HepG2 (cell line): ENCODE measurements around the gene RITA1. TPM values are rescaled to one million over a fixed set of nuclear protein-coding genes. Genes with fewer than 3 reads are reported as not detected.

ENCODE experiments used
- ATAC-seq: fragments of 200-7000 bp; cut with Tn5 transposase; 3 replicates; pipeline ENCODE4 v1.9.1; 2020; ENCODE audit warnings: mild to moderate bottlenecking, moderate library complexity
- BruUV-seq: library from RNA; stranded (reverse); fragments of 400-500 nt; replicated peaks from 2 replicates; lab custom pipeline; 2021; lab: Mats Ljungman, UMichigan
- CTCF ChIA-PET: fragments of 300-600 bp; formaldehyde crosslinking; extraction: SDS; loops from one replicate; lab custom pipeline; 2021; ENCODE audit warnings: low total read pairs, inconsistent platforms, low intra/inter-chr PET ratio; lab: Yijun Ruan, JAX
- POLR2A ChIA-PET: fragments of 350-600 bp; sonication (Branson Sonifier 250); formaldehyde crosslinking; loops from one replicate; lab custom pipeline; 2020; ENCODE audit warnings: antibody characterized with exemption, inconsistent platforms; lab: Yijun Ruan, JAX
- DNase-seq: peaks from one replicate; pipeline ENCODE4 v3.0.0-alpha.2; 2015; ENCODE audit warnings: low spot score
- FAIRE-seq: peaks from 3 replicates; lab custom pipeline; 2011; peaks lifted over from hg19 to GRCh38; lab: Jason Lieb, UNC
- H2AFZ ChIP-seq: one replicate; pipeline ENCODE4 v1.6.1; 2011; ENCODE audit warnings: low read length, inconsistent platforms
- H3K27ac ChIP-seq: fragments of 300-600 bp; 3 replicates; pipeline ENCODE4 v1.8.0; 2011; ENCODE audit warnings: mixed run types, mild to moderate bottlenecking, mixed read lengths, low read length, inconsistent platforms; ENCODE audit not compliant: insufficient read depth; ENCODE audit errors: extremely low read length
- H3K27me3 ChIP-seq, 2 experiments: fragments of 200-600 bp in 1 of 2; 2 replicates in 1 of 2; 3 replicates in 1 of 2; pipeline versions ENCODE4 v1.6.0 to v1.8.0; 2011; ENCODE audit warnings: low read length in 2 of 2, mild to moderate bottlenecking in 2 of 2, moderate library complexity in 2 of 2, inconsistent platforms in 1 of 2; ENCODE audit not compliant: insufficient read depth in 2 of 2, control insufficient read depth in 1 of 2
- H3K36me3 ChIP-seq, 2 experiments: fragments of 200-600 bp in 1 of 2; replicated peaks in 1 of 2; 2 replicates in 1 of 2; 3 replicates in 1 of 2; pipeline versions ENCODE4 v1.5.1 to v1.8.0; 2011; ENCODE audit warnings: low read length in 2 of 2, inconsistent platforms in 1 of 2; ENCODE audit not compliant: insufficient read depth in 2 of 2, control insufficient read depth in 1 of 2
- H3K4me1 ChIP-seq: 2 replicates; pipeline ENCODE4 v1.5.1; 2012; ENCODE audit warnings: low read length, inconsistent platforms; ENCODE audit not compliant: insufficient read depth
- H3K4me2 ChIP-seq: 2 replicates; pipeline ENCODE4 v1.6.0; 2011; ENCODE audit warnings: low read depth, low read length, inconsistent platforms
- H3K4me3 ChIP-seq, 3 experiments: fragments of 200-600 bp in 1 of 3; sonication (generic), shearing (Covaris generic) in 1 of 3; replicated peaks in 1 of 3; 2 replicates each; pipeline ENCODE4 v1.5.1; 2011 to 2016; ENCODE audit warnings: low read length in 3 of 3, inconsistent platforms in 2 of 3, low read depth in 2 of 3, mild to moderate bottlenecking in 2 of 3, control low read depth in 1 of 3, mixed read lengths in 1 of 3; ENCODE audit not compliant: insufficient read depth in 1 of 3
- H3K79me2 ChIP-seq: one replicate; pipeline ENCODE4 v1.6.1; 2011; ENCODE audit warnings: low read length, inconsistent platforms; ENCODE audit not compliant: insufficient read depth
- H3K9ac ChIP-seq: 2 replicates; pipeline ENCODE4 v1.6.0; 2011; ENCODE audit warnings: mild to moderate bottlenecking, low read depth, low read length, inconsistent platforms; ENCODE audit not compliant: insufficient read depth
- H3K9me3 ChIP-seq: 2 replicates; pipeline ENCODE4 v1.5.1; 2012; ENCODE audit warnings: mild to moderate bottlenecking, low read length
- H4K20me1 ChIP-seq: 2 replicates; pipeline ENCODE4 v1.6.0; 2011; ENCODE audit warnings: inconsistent platforms, mild to moderate bottlenecking, low read length, moderate library complexity; ENCODE audit not compliant: insufficient read depth
- ADNP ChIP-seq: sonication (generic); formaldehyde crosslinking; IDR thresholded peaks from 2 replicates; pipeline ENCODE4 v1.4.0; 2020; ENCODE audit warnings: missing genetic modification reagents
- ARHGAP35 ChIP-seq: sonication (generic); formaldehyde crosslinking; IDR thresholded peaks from 2 replicates; pipeline ENCODE4 v1.9.0; 2022; ENCODE audit warnings: mild to moderate bottlenecking, inconsistent platforms, moderate library complexity, missing genetic modification reagents, borderline replicate concordance
- ESRRA ChIP-seq: sonication (generic); formaldehyde crosslinking; IDR thresholded peaks from 2 replicates; pipeline ENCODE4 v1.5.1; 2020; ENCODE audit warnings: mild to moderate bottlenecking, low read depth, missing genetic modification reagents
- FOXA3 ChIP-seq: IDR thresholded peaks from 2 replicates; pipeline ENCODE4 v1.6.1; 2016; ENCODE audit warnings: missing genetic modification reagents, missing compliant biosample characterization
- RCOR2 ChIP-seq: IDR thresholded peaks from 2 replicates; pipeline ENCODE4 v1.6.1; 2016; ENCODE audit warnings: missing biosample characterization, missing genetic modification reagents
- SNAI1 ChIP-seq: sonication (generic); formaldehyde crosslinking; IDR thresholded peaks from 2 replicates; pipeline ENCODE4 v1.5.0; 2020; ENCODE audit warnings: mild to moderate bottlenecking, missing genetic modification reagents, borderline replicate concordance
- ZNF24 ChIP-seq: fragments of 450-650 bp; IDR thresholded peaks from 2 replicates; pipeline ENCODE4 v1.6.1; 2017; ENCODE audit warnings: antibody characterized with exemption, mild to moderate bottlenecking
- ZNF333 ChIP-seq: sonication (generic); formaldehyde crosslinking; IDR thresholded peaks from 2 replicates; pipeline ENCODE4 v1.4.0; 2020; ENCODE audit warnings: mild to moderate bottlenecking, missing genetic modification reagents, borderline replicate concordance
- ZNF598 ChIP-seq: sonication (generic); formaldehyde crosslinking; IDR thresholded peaks from 2 replicates; pipeline ENCODE4 v1.5.1; 2020; ENCODE audit warnings: mild to moderate bottlenecking, missing genetic modification reagents, borderline replicate concordance
- WGBS: methylation state at CpG from one replicate; pipeline ENCODE4 v1.1.6; 2017; ENCODE audit warnings: low lambda C conversion rate; 5-methylcytosine and 5-hydroxymethylcytosine counted together
- in situ Hi-C: cut with HindIII; loops from 2 replicates; pipeline ENCODE4 v1.10.0; 2017; ENCODE audit warnings: low pct_unique_long_range_greater_than_20kb; ENCODE audit not compliant: extremely low pct_ligation_motif_present
- intact Hi-C: fragments of 100-400 bp; cut with micrococcal nuclease; formaldehyde crosslinking; loops from one replicate; pipeline ENCODE4 v1.10.0; 2022; ENCODE audit not compliant: unreplicated experiment
- polyA plus RNA-seq, 8 experiments: library from polyadenylated mRNA; depleted of rRNA in 3 of 8; stranded (reverse) in 7 of 8; unstranded in 1 of 8; fragments of >200 nt; fragmentation: Illumina TruSeq in 4 of 8; extraction: Trizol in 4 of 8; gene quantifications; 2 replicates each; pipeline versions ENCODE4 v1.2.1 to v1.2.3, GENCODE V29; 2011 to 2016; ENCODE audit warnings: low read depth in 4 of 8, missing spikeins in 1 of 8, mixed read lengths in 1 of 8; ENCODE audit not compliant: insufficient read depth in 1 of 8
- total RNA-seq, 5 experiments: library from RNA; depleted of rRNA; stranded (reverse); fragments of >200 nt; fragmentation: Illumina TruSeq; extraction: Trizol; gene quantifications; 2 replicates each; pipeline ENCODE4 v1.2.3, GENCODE V29; 2016; ENCODE audit warnings: low read depth in 1 of 5
- TF ChIP-seq, protein P1 (sequence below): sonication (generic); formaldehyde crosslinking; IDR thresholded peaks from 2 replicates; pipeline ENCODE4 v1.4.0; 2020; ENCODE audit warnings: mild to moderate bottlenecking, missing genetic modification reagents
- TF ChIP-seq, protein P2 (sequence below): IDR thresholded peaks from 2 replicates; pipeline ENCODE4 v1.6.1; 2016; ENCODE audit warnings: missing compliant biosample characterization, missing genetic modification reagents, borderline replicate concordance

The RITA1 gene
- total and polyA plus RNA-seq, 2 of the 13 experiments (the other 11 are each of a cell fraction or from before 2014, with no cell fraction given), result 12.4 to 28.9 TPM

DNA sequence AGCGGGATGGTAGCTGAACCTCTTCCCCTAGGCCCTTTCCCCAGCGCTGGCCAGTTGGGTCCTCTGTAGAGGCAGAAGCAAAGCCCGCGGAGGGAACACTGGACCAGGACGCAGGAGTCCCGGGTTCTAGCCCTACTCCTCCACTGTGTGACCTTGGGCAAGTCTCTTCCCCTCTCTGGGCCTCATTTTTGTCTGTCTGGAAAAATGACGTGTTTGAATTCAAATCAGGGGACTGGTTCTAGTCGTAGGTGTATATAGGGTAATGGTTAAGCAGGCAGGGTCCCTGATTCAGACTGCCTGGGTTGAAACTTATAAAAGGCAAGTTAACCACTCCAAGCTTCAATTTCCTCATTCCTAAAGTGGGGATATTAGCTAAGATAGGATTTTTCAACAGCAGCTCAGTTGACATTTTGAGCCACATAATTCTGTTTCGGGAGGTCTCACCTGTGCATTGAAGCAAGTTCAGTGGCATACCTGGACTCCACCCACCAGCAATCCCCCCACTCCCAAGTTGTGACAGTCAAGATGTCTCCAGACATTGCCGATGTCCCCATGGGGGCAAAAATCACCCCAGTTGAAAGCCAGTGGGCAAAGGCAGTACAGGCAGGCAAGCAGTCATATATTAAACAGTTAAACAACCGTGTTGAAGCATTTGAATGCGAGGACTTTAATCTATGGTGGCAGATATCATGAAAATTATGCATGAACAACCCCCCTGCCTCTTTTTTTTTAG is 36.6 kb downstream of the RITA1 start (continued):
- TF ChIP-seq ADNP (CRISPR knock-in tag), result peak; percentile 48; the same call in 1 of the 2 replicates

DNA sequence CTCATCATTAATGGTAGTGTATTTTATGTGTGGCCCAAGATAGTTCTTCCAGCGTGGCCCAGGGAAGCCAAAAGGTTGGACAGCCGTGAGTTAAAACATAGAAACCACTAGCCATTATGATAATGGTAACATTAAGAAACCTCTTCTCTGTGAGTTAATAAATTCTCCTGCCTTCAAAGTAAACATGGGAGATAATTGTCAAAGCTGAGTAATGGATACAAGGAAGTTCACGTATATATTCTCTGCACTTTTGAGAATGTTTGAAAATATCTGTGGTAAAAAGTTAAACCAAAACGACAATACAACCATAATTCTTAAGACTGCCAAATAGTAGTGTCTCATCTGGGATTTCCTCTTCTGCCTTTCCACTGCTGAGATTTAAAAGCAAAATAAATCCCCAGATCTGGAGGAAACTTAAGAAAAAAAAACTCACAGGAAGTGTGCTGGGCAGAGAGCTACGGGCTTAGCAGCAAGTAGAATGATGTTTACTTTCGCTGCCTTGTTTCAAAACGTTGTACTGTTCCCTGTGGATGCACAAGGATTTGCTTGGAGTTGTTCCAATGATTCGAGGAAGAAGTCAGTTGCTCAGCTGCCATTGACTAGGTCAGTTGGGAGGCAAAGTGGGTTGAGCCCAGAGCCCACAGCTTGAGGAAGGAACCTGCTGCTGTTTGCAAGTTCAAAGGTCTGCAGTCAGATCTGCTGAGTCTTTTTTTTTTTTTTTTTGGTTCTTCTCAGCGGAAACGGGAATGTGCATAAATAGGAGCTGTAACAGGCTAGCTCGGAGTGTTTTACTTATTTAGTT is 37.4 kb downstream of the RITA1 start:
- TSS peak; percentile 89 for BruUV-seq
- H3K27me3 ChIP-seq, result no peaks in the 10 kb centered on the region
- peak overlapping the region; percentile 92 for H3K9ac ChIP-seq
- ATAC-seq (peak; percentile 11), DNase-seq (peak; percentile 91), FAIRE-seq (peak; percentile 98)
- peak overlapping the region; percentile 57 to 90 (median 88) for H3K4me3 ChIP-seq
- CTCF ChIA-PET, result no interaction called here
- intact Hi-C loops (no loop called here), in situ Hi-C loops (no loop called here)
- 8% methylated on average over 11 of the region's 11 CpGs for WGBS
- H3K27ac ChIP-seq, result peak overlapping the region; percentile 83
- peaks cover 13% of the 10 kb centered on the region for H3K79me2 ChIP-seq
- H3K36me3 ChIP-seq, result no peaks in the 10 kb centered on the region
- peaks cover 30% of the 10 kb centered on the region for H3K4me1 ChIP-seq
- no peaks in the 10 kb centered on the region for H3K9me3 ChIP-seq
- peak overlapping the region; percentile 100 for H3K4me2 ChIP-seq
- H2AFZ ChIP-seq, result no peak overlapping the region
- POLR2A ChIA-PET, result interaction anchor here (0.7 to 4.2 kb wide), 19 partner anchors 8 to 1855 kb away, joined by 3 to 55 read pairs (median 6); partner anchors contain the start of genes DDX54 and RITA1
- H4K20me1 ChIP-seq, result no peaks in the 10 kb centered on the region
- TF ChIP-seq ZNF333 (CRISPR knock-in tag) (no peak), SNAI1 (CRISPR knock-in tag) (no peak), ZNF598 (CRISPR knock-in tag) (no peak), ARHGAP35 (CRISPR knock-in tag) (no peak), FOXA3 (peak; percentile 66), ZNF24 (no peak), RCOR2 (CRISPR knock-in tag) (no peak), ESRRA (no peak)
- TF ChIP-seq, protein P1, sequence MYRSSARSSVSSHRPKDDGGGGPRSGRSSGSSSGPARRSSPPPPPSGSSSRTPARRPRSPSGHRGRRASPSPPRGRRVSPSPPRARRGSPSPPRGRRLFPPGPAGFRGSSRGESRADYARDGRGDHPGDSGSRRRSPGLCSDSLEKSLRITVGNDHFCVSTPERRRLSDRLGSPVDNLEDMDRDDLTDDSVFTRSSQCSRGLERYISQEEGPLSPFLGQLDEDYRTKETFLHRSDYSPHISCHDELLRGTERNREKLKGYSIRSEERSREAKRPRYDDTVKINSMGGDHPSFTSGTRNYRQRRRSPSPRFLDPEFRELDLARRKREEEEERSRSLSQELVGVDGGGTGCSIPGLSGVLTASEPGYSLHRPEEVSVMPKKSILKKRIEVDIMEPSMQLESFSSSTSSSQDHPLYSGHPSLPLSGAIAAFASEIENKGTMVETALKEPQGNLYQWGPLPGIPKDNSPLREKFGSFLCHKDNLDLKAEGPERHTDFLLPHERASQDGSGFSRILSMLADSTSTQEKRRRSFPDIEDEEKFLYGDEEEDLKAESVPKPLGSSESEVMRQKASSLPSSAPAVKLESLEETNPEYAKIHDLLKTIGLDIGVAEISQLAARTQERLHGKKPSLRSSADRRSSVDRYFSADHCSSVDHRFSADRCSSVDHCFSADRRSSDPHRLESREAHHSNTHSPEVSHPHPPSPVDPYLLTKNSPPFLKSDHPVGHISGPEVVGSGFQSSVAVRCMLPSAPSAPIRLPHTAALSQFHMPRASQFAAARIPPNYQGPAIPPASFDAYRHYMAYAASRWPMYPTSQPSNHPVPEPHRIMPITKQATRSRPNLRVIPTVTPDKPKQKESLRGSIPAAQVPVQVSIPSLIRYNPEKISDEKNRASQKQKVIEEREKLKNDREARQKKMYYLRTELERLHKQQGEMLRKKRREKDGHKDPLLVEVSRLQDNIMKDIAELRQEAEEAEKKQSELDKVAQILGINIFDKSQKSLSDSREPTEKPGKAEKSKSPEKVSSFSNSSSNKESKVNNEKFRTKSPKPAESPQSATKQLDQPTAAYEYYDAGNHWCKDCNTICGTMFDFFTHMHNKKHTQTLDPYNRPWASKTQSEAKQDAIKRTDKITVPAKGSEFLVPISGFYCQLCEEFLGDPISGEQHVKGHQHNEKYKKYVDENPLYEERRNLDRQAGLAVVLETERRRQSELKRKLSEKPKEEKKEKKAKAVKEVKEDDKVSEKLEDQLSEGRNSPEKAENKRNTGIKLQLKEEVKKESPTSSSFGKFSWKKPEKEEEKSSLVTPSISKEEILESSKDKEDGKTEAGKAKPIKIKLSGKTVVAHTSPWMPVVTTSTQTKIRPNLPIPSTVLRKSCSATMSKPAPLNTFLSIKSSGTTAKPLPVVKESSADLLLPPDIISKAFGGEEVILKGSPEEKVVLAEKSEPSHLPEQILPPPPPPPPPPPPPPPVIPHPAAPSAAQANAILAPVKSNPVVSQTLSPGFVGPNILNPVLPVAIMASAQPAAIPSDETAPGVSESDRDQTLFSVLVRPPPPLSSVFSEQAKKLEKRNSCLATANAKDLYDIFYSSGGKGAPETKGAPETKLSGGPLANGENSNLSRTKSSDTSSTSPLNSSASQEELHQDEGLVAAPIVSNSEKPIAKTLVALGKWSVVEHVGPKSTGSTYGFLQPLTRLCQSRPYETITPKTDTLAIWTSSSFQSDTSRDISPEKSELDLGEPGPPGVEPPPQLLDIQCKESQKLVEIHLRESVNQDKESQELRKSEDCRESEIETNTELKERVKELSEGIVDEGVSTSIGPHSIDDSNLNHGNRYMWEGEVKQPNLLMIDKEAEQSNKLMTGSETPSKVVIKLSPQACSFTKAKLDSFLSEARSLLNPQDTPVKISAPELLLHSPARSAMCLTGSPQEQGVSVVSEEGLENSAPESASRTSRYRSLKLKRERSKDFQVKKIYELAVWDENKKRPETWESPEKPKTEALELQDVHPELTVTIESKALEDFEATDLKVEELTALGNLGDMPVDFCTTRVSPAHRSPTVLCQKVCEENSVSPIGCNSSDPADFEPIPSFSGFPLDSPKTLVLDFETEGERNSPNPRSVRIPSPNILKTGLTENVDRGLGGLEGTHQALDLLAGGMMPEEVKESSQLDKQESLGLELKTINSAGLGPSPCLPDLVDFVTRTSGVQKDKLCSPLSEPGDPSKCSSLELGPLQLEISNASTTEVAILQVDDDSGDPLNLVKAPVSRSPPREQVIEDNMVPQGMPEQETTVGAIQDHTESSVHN (CRISPR knock-in tag), result no peak
- TF ChIP-seq, protein P2, sequence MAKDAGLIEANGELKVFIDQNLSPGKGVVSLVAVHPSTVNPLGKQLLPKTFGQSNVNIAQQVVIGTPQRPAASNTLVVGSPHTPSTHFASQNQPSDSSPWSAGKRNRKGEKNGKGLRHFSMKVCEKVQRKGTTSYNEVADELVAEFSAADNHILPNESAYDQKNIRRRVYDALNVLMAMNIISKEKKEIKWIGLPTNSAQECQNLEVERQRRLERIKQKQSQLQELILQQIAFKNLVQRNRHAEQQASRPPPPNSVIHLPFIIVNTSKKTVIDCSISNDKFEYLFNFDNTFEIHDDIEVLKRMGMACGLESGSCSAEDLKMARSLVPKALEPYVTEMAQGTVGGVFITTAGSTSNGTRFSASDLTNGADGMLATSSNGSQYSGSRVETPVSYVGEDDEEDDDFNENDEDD (CRISPR knock-in tag), result peak; percentile 28; the same call in 1 of the 2 replicates
